GM12878 (cell line): ENCODE data around the gene CACNB3. TPM values are rescaled to one million over a fixed set of nuclear protein-coding genes. Genes with fewer than 3 reads are reported as not detected.
A peak's percentile ranks its signal among the peaks of the same experiment; 100 is the strongest.

Experiments used
- ATAC-seq: fragments of 200-7000 bp; cut with Tn5 transposase; 3 replicates; pipeline ENCODE4 v1.9.1; 2020; ENCODE audit warnings: mild to moderate bottlenecking, moderate library complexity
- BruUV-seq: library from RNA; stranded (reverse); fragments of 400-500 nt; replicated peaks from 2 replicates; lab custom pipeline; 2021; lab: Mats Ljungman, UMichigan
- CTCF ChIA-PET: fragments of 300-600 bp; sonication (Branson Sonifier 250); formaldehyde crosslinking; extraction: SDS; loops from one replicate; lab custom pipeline; 2021; ENCODE audit warnings: inconsistent platforms; lab: Yijun Ruan, JAX
- POLR2A ChIA-PET: fragments of 350-600 bp; formaldehyde crosslinking; extraction: SDS; loops from one replicate; lab custom pipeline; 2021; ENCODE audit warnings: inconsistent platforms; lab: Charles Lee
- RAD21 ChIA-PET: fragments of 300-600 bp; sonication (Branson Sonifier 250); formaldehyde crosslinking; loops from one replicate; lab custom pipeline; 2023; ENCODE audit warnings: antibody characterized with exemption; ENCODE audit not compliant: unreplicated experiment; lab: Charles Lee
- SMC1A ChIA-PET: fragments of 300-600 bp; sonication (Branson Sonifier 250); formaldehyde crosslinking; loops from one replicate; lab custom pipeline; 2023; ENCODE audit not compliant: unreplicated experiment, uncharacterized antibody; lab: Charles Lee
- DNase-seq: peaks from one replicate; pipeline ENCODE4 v3.0.0-alpha.2; 2011; ENCODE audit warnings: low read depth, low spot score
- FAIRE-seq: peaks from 3 replicates; lab custom pipeline; 2011; peaks lifted over from hg19 to GRCh38; lab: Jason Lieb, UNC
- H2AFZ ChIP-seq: 2 replicates; pipeline ENCODE4 v1.6.0; 2011; ENCODE audit warnings: low read depth, low read length, control low read depth; ENCODE audit not compliant: control insufficient read depth
- H3K27ac ChIP-seq: 2 replicates; pipeline ENCODE4 v1.5.1; 2011; ENCODE audit warnings: control low read depth; ENCODE audit not compliant: control insufficient read depth, insufficient read depth
- H3K27me3 ChIP-seq, 2 experiments: replicated peaks in 1 of 2; 2 replicates each; pipeline versions ENCODE4 v1.6.0 to v1.6.1; 2011; ENCODE audit warnings: low read length in 1 of 2; ENCODE audit not compliant: control insufficient read depth in 2 of 2, insufficient read depth in 2 of 2
- H3K36me3 ChIP-seq, 2 experiments: 2 replicates each; pipeline ENCODE4 v1.5.1; 2011; ENCODE audit warnings: low read length in 1 of 2; ENCODE audit not compliant: control insufficient read depth in 2 of 2, insufficient read depth in 2 of 2
- H3K4me1 ChIP-seq: 2 replicates; pipeline ENCODE4 v1.6.1; 2011; ENCODE audit warnings: mild to moderate bottlenecking, low read length, moderate library complexity, mixed read lengths; ENCODE audit not compliant: control insufficient read depth, insufficient read depth
- H3K4me2 ChIP-seq: 2 replicates; pipeline ENCODE4 v1.6.0; 2011; ENCODE audit warnings: control low read depth; ENCODE audit not compliant: control insufficient read depth, insufficient read depth
- H3K4me3 ChIP-seq: fragments of 200-600 bp; sonication (generic); 2 replicates; pipeline ENCODE4 v1.5.1; 2016
- H3K79me2 ChIP-seq: 2 replicates; pipeline ENCODE4 v1.6.0; 2011; ENCODE audit warnings: low read length; ENCODE audit not compliant: control insufficient read depth, insufficient read depth
- H3K9ac ChIP-seq: 2 replicates; pipeline ENCODE4 v1.8.0; 2011; ENCODE audit warnings: low read length, control low read depth, mixed read lengths; ENCODE audit not compliant: control insufficient read depth, insufficient read depth
- H3K9me3 ChIP-seq: replicated peaks from 3 replicates; pipeline ENCODE4 v1.5.1; 2011; ENCODE audit warnings: mild to moderate bottlenecking, low read length; ENCODE audit not compliant: control insufficient read depth, insufficient read depth
- H4K20me1 ChIP-seq: 2 replicates; pipeline ENCODE4 v1.6.0; 2011; ENCODE audit not compliant: control insufficient read depth, insufficient read depth
- IKZF1 ChIP-seq: fragments of 450-650 bp; conservative IDR thresholded peaks from 2 replicates; pipeline ENCODE4 v1.6.1; 2017; ENCODE audit warnings: antibody characterized with exemption, mild to moderate bottlenecking
- IRF4 ChIP-seq: IDR thresholded peaks from 2 replicates; pipeline ENCODE4 v1.6.1; 2011; ENCODE audit warnings: low read depth, low read length
- RELB ChIP-seq: fragments of 450-650 bp; IDR thresholded peaks from 2 replicates; pipeline ENCODE4 v1.6.1; 2017; ENCODE audit warnings: low read depth, mild to moderate bottlenecking, moderate library complexity
- WGBS: methylation state at CpG from one replicate; pipeline ENCODE4 v1.1.6; 2016; ENCODE audit warnings: low lambda C conversion rate; ENCODE audit not compliant: insufficient replicate concordance, insufficient coverage; ENCODE audit errors: missing lambda C conversion rate; 5-methylcytosine and 5-hydroxymethylcytosine counted together
- in situ Hi-C: fragments of 300-500 bp; cut with MboI; formaldehyde crosslinking; loops from 9 replicates; pipeline ENCODE4 v1.14.3; 2018; ENCODE audit warnings: mixed read lengths
- intact Hi-C: fragments of 100-400 bp; cut with micrococcal nuclease; formaldehyde crosslinking; loops from one replicate; pipeline ENCODE4 v1.14.2; 2022; ENCODE audit not compliant: unreplicated experiment
- polyA plus RNA-seq, 11 experiments: library from polyadenylated mRNA; depleted of rRNA in 4 of 11; unstranded in 6 of 11; stranded (reverse) in 5 of 11; fragments of >200 nt; fragmentation: Nextera tagmentation in 4 of 11; fragmentation: Illumina TruSeq in 1 of 11; extraction: Ambion mirVana in 4 of 11; extraction: Trizol in 1 of 11; gene quantifications; 1 replicate in 1 of 11; 2 replicates in 10 of 11; pipeline versions ENCODE4 v1.2.1 to v1.2.3, GENCODE V29; 2011 to 2016; ENCODE audit warnings: inconsistent platforms in 2 of 11, missing spikeins in 2 of 11, low read depth in 1 of 11
- total RNA-seq, 4 experiments: library from RNA; depleted of rRNA in 3 of 4; stranded (reverse); fragments of >200 nt in 3 of 4; fragmentation: Illumina TruSeq in 1 of 4; extraction: Trizol in 1 of 4; gene quantifications; 2 replicates each; pipeline versions ENCODE4 v1.2.1 to v1.2.3, GENCODE V29; 2013 to 2021

Gene CACNB3
- total and polyA plus RNA-seq, 10 of the 15 experiments (the other 5 are each of a cell fraction or from before 2014, with no cell fraction given): 0.78 to 5.0 (median 1.7) TPM

- no peak for DNase-seq
- in situ Hi-C loops: loop anchor here (10.0 kb wide), 1 partner anchor 245 kb away; no protein-coding TSS in a partner anchor
- BruUV-seq: no TSS peak
- CTCF ChIA-PET: interaction anchor here (0.8 to 3.0 kb wide), 5 partner anchors 25 to 248 kb away, joined by 3 to 31 read pairs (median 3); partner anchors contain the start of gene DDX23
- 0 out of 2 replicates have a peak, but pooled peaks have one; percentile 14 for TF ChIP-seq IKZF1
- no peak for TF ChIP-seq IRF4
- TF ChIP-seq RELB: no peak
- TF ChIP-seq, all 136 proteins: peak for 1
- no peaks in the 10 kb centered on the region for H3K4me1 ChIP-seq
- no peak overlapping the region for H3K4me3 ChIP-seq
- ATAC-seq (no peak), FAIRE-seq (no peak)
- no peaks in the 10 kb centered on the region for H3K79me2 ChIP-seq
- no peak overlapping the region for H3K4me2 ChIP-seq
- WGBS: 12% methylated on average over 4 of the region's 4 CpGs
- H3K27me3 ChIP-seq: no peaks in the 10 kb centered on the region
- no peak overlapping the region for H3K9ac ChIP-seq
- no peak overlapping the region for H3K27ac ChIP-seq
- H3K36me3 ChIP-seq: no peaks in the 10 kb centered on the region
- no peaks in the 10 kb centered on the region for H4K20me1 ChIP-seq
- ChIA-PET POLR2A (interaction anchor here (0.8 to 2.2 kb wide), 4 partner anchors 25 to 76 kb away, joined by 3 to 9 read pairs (median 3); partner anchors contain the start of gene RND1), RAD21 (interaction anchor here (2.0 to 2.1 kb wide), 2 partner anchors 37 to 63 kb away, joined by 5 to 16 read pairs; no protein-coding TSS in a partner anchor), SMC1A (interaction anchor here (1.0 to 2.3 kb wide), 4 partner anchors 17 to 37 kb away, joined by 3 to 14 read pairs (median 4); no protein-coding TSS in a partner anchor)
- H3K9me3 ChIP-seq: no peaks in the 10 kb centered on the region
- no peak overlapping the region for H2AFZ ChIP-seq
- intact Hi-C loops: loop anchor here (10.0 kb wide), 2 partner anchors 115 to 245 kb away; no protein-coding TSS in a partner anchor
Observed at GRCh38 chr12:48789858-48790326, 28.4 kb upstream of the CACNB3 start.
